GM18873 (cell line): ENCODE measurements around the gene FRK.
A peak's percentile ranks its signal among the peaks of the same experiment; 100 is the strongest.

ENCODE experiments used
- ATAC-seq: cut with Tn5 transposase; IDR thresholded peaks from one replicate; pipeline ENCODE4 v1.9.1; 2021; ENCODE audit warnings: mild to moderate bottlenecking, moderate library complexity, moderate number of reproducible peaks; ENCODE audit not compliant: unreplicated experiment, low FRiP score

Gene FRK

DNA sequence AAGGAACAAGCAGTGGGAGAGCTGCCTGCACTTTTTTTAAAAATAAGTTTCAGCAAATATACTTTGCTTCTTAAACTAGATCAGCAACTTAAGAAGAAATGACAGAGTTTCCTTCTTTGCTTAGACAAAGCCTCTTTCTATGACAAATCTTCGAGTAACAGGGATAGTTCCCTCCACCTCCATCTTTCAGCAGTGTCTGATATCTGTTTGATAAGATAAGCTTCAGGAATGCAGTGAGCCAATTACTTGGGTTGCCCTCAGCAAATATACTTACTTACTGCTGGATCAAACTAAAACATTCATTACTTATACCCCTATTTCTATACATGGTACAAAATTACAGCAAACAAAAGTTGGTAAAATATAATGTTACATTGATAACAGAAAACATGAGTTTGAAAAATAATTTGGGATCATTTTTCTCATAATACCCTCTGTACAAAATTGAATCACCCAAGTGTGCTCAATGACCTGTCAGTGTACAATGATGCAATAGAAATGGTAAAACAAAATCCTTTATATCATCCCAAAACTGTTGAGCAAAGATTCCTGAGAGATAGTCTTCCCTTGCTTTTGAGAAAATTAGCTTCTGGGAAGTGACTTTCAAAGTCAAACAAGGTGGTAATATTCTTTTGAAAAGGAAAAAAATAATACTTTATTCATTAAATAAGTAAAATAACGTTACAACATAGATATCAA lies 24.5 kb downstream of the FRK start:
- ATAC-seq: no peak

DNA sequence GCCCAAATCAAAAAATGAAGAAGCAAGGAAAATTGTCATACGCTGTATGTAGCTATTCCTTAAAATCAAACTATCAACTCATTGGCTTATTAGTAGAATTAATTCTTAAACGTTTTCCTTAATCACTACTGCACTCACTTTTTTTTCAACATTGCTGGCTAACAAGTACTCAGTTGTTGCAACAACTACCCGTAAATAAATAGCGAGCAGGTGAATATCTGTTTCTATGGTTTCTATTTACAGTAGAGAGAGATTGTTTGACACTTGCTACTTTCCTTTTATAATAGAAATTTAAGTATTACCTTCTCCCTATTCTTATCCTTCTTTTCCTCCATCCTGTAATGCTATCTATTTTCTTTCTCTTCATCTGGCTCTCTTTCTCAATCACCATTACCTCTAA lies 25.1 kb downstream of the FRK start:
- ATAC-seq: no peak

DNA sequence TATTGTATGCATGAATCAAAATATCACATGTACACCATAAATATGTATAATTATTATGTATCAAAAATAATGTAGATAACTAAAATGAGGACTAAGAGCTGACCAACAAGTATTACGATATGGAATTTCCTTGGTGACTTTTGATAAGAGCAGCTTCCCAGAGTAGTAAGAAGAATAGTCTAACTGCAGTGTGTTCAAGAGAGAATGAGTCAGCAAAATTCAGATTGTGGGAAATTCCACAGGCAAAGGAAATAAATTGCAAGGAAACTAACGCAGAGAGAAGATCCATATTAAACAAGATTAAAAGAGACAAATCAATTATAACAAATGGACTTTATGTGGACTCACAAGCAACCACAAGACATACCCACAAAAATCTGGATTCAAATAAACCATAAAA lies 26.4 kb downstream of the FRK start:
- no peak for ATAC-seq

DNA sequence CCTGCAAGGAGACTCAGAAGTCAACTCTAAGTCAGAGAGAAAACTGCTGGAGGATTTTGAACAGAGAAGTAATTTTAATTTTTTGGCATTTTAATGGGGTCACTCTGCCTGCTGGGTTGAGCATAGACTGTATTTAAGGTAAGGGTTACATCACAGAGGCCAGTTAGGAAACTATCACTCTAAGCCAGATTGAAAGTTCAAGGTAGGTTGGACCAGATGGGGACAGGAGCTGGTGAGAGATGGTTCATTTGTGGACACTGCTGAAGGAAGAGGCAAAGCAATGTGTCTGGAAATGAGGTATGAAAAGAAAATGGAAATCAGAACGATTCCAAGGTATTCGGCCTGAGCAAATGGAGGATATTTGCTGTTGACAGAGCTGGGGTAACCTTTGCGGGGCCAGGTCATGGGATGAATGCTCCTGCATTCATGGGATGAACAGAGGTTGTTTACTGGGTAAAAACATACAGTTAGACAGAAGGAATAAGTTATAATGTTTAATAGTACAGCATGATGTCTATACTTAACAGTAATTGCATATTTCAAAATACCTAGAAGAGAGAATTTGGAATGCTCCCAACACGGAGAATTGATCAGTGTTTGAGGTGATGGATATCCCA lies 26.9 kb downstream of the FRK start:
- no peak for ATAC-seq

DNA sequence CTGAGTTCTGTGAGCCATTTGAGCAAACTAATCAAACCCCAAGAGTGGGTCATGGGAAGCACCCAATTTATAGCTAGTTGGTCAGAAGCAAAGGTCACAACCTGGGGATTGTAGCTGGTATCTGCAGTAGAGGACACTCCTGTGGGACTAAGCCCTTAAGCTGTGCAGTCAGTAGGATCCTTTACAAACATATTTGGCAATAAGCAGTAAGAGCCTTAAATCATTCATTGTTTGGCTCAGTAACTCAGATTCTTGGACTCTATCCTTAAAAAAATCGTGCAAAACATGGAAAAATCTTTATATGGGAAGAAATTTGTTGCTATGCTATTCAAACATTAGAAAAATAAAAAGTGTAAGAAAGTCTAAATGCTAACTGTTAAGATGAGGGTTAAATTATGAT lies 29.9 kb downstream of the FRK start:
- no peak for ATAC-seq

DNA sequence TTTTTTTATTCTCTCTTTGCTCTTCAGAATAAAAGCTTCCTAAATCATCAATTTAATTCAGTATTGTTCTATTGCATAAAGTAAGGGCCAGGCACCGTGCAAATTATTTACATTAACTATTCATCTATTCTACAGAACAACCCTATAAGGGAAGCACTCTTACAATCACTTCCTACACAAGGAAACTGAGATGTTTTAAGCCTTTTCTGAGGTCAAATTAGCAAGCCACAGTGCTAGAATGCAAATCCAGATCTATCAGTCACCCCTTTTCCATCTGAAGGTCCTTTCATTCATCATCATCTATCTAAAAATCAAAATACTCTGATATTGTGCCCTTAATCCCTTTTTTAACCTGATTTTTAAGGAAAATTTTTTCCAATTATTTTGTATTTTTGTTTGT lies 31.2 kb downstream of the FRK start:
- peak; percentile 49 for ATAC-seq

DNA sequence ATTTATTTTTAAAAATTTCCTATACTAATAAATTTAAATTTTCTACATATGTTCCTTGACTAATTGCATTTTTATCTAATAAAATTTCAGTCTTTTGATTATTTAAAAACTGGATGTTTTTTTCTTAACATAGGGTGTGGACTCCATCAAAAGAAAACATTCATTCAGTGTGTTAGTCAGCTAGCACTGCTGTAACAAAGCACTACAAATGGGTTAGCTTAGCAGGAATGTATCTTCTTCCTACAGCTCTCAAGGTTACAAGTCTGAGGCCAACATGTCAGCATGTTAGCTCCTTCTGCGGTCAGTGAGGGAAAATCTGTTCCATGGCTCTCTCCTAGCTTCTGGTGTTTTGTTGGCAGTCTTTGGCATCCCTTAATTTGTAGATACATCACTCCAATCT lies 32.5 kb downstream of the FRK start:
- no peak for ATAC-seq

GRCh38 chr6:116027801-116028200 lies 32.9 kb downstream of the FRK start:
- ATAC-seq: no peak

GRCh38 chr6:116025405-116025804 lies 35.3 kb downstream of the FRK start:
- ATAC-seq: no peak

GRCh38 chr6:116022841-116023445 lies 37.7 kb downstream of the FRK start:
- no peak for ATAC-seq

GRCh38 chr6:116020738-116021137 lies 40.0 kb downstream of the FRK start:
- no peak for ATAC-seq

DNA sequence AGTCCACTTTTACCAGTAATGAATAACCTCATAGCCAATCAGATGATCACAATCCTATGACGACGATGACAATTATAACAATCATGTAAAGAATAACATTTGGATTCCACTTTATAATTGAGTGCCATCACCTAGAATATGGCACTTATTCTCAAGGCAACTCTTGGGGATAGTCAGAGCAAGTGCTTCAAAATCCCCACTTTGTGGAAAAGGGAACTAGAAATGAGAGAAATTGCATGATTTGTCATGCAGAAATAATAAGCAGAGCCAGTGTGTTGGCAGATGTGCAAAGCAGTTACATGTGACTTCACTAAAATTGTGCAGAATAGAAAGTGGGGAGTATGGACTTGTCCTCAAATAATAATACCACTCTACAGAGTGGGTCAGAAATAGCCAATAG lies 41.3 kb downstream of the FRK start:
- peak; percentile 79 for ATAC-seq

DNA sequence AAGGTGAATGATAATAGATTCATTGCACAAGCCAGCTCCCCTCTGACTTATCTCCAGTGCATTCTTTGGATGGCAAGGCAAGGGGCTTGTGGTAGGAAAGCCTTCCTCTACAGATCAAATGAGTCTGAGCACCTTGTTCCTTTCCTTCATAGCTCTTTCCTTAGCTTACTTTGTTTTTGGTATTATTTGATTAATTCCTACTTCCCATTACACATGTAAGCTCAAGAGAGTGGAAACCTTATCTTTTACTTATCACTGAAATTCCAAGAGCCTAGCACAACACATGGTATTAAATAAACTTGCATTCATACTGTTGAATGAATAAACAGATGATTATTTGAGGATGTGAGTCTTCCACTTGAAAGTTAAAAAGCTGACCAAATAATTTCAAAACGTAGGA lies 41.7 kb downstream of the FRK start:
- ATAC-seq: no peak

GRCh38 chr6:116017546-116018295 lies 43.0 kb downstream of the FRK start:
- no peak for ATAC-seq

DNA sequence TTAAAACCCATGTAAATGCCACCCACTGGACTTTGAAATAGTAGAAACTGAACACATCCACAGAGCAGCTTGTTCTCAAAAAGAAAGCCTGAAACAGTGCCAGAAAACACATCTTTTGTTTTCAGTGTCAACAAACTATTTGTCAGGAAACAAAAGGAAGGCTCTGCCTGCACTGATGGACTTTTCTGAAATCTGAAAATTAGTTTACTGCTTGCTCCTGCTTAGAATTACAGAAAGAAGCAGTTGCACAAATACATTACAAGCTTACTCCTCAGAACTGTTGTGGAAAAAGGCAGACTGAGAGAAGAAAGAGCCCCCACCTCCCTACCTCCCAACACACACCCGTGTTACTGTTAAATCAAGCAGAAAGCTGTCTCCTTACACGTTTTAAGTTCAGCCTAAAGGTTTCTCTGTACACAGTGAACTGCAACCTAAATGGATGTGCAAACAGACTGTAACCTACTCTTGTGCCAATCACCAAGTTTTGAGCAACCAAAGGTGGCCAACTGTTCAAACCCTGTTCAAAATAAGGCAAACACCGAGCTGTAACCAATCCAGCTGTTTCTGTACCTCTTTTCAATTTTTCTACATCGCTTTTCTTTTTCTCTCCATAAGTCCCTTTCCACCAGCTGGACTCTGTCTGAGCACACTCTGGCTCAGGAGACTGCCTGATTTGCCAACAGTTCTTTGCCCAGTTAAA lies 43.7 kb downstream of the FRK start:
- ATAC-seq: no peak

DNA sequence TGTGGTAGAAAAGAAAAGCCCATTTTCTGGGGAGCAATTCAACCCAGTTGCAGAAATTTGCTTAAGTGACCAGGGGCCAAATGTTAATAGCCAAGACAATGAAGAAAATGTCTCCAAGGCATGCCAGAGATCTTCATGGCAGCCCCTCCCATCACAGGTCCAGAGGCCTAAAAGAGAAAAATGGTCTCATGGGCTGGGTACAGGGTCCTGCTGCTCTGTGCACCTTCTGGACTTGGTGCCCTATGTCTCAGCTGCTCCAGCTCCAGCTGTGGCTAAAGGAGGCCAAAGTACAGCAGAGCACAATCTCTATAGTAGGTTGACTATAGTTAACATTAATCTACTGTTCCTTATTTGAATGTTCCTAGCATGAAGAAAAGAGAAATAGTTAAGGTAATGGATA lies 44.7 kb downstream of the FRK start:
- ATAC-seq: no peak

DNA sequence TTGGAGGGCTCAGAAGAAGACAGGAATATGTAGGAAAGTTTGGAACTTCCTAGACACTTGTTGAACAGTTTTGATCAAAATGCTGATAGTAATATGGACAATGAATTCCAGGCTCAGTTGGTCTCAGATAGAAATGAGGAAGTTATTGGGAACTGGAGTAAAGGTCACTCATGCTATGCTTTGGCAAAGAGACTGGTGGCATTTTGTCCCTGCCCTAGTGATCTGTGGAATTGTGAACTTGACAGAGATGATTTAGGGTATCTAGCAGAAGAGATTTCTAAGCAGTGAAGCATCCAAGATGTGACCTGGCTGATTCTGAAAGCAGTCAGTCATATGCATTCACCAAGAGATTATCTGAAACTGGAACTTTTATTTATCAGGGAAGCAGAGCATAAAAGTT lies 45.1 kb downstream of the FRK start:
- no peak for ATAC-seq

DNA sequence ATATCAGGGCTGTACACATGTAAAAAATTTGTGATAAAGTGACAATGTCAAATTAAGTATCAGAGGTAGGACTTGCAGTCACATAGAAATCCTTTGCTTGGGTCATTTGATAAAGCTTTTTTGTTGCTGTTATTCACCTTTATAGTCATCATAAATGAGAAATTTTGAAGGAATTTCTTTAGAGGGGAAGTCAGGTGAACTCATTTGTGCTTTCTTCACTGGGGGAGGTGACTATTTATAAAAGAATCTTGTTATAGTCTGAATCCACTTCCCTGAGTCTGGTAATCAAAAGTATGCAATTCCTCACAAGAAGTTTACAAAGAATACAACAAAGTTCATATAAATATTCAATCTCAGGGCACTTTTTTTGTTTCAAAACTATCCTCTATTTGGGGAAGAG lies 47.7 kb downstream of the FRK start:
- ATAC-seq: no peak

DNA sequence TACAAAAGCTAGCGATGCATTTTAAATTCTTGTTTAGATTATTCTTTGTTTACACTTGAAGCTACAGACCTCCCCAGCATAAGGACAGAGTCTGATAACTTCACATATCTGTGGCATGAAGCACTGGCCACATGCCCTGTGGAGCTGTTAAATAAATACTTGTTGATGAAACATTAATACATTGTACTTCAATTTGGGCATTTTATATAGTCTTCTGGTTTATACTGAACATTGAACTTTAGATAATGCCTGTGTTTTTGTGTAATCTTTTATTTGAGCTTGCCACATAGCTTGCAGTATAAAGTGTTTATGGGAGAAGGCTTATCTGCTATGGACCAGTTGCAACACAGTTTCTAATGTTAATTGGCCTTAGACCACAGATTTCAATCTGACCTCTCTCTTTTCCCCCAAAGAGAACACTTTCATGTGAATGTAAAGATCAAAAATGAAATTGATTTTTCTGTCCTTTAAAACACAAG lies 48.2 kb downstream of the FRK start:
- ATAC-seq: no peak

GRCh38 chr6:116011520-116011919 lies 49.2 kb downstream of the FRK start:
- ATAC-seq: peak; percentile 75
